HG03196 (cell line): ENCODE data around the gene SMG5.

Experiments used
- ATAC-seq: cut with Tn5 transposase; IDR thresholded peaks from one replicate; pipeline ENCODE4 v1.9.1; 2021; ENCODE audit not compliant: unreplicated experiment

The SMG5 gene

DNA sequence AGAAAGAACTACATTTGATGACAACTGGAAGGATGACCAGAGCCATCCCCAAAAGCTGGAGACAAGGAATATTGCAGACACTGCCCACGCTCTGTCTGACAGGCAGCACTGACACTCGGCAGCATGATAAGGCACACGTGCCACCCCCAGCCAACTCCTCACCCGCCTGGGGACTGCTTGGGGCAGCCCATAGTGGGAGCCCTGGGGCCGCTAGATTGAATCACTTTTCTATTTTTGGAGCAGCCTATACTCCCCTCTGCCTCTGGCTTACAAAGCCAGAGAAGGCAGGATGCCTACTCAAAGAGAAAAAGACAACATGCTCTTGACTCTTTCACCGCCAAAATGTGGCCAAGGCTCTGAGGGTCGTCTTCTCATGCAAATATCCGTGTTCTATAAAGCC is 1.3 kb downstream of the SMG5 start:
- peak; percentile 42 for ATAC-seq

GRCh38 chr1:156279837-156280236 is 2.8 kb downstream of the SMG5 start:
- ATAC-seq = no peak

DNA sequence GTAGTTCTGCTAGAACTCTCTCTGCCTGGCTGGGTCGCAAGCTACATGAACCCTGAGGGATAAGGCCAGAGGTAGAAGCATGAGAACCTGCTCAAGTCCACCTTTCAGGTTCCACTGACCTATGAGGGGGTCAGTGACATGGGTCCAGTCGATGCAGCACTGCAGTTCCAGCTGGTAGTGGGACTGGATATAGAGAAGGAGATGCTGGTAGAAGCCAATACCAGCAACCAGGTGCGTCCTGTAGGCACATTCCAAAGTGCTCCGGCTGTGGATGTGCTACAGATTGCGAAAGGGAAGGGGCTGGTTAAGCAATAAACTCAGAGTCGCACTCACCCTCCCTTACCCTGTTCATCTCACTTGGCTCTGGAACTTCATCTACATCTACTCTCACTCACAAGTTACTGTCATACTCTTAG is 5.7 kb downstream of the SMG5 start:
- no peak for ATAC-seq

DNA sequence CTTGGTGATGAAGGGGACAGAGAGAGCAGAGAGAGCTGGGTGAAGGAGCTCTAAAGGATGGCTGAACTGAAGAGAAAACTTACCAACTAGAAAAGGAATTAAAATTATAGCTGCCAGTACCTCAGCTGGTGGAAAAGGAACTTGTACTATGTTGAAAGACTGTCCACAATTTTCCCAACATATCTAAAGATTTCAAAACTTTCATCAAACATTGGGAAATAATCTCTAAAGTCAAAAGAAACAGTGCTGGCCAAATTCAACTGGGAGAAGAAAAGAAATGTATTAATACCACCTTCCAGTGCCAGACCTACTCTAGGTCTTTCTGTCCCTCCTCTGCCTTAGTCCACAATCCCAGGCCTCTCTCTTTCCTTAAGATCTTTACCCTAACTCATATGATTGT is 6.1 kb downstream of the SMG5 start:
- no peak for ATAC-seq

- ATAC-seq = no peak
These were observed 12.3 kb downstream of the SMG5 start for GRCh38 chr1:156270314-156270713.

DNA sequence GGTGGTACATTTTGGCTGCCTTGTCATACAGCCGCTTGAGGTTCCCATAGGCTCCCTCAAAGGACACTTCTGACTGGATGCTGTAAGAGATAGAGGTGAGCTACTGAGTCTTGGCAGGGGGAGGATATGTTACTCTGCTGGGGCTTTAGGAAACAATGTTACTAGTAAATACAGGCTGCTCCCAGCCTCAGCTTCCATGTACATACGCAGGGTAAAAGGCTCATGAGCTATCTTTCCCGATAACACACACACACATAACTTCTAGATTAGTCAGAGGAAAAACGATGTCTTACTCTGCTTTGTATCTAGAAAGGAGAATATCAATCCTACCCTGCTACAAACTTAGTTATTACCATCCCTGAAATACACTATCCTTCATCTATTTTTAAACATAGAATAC is 14.3 kb downstream of the SMG5 start:
- ATAC-seq = no peak

- ATAC-seq = no peak
These were observed 16.6 kb downstream of the SMG5 start for GRCh38 chr1:156266051-156266450.

DNA sequence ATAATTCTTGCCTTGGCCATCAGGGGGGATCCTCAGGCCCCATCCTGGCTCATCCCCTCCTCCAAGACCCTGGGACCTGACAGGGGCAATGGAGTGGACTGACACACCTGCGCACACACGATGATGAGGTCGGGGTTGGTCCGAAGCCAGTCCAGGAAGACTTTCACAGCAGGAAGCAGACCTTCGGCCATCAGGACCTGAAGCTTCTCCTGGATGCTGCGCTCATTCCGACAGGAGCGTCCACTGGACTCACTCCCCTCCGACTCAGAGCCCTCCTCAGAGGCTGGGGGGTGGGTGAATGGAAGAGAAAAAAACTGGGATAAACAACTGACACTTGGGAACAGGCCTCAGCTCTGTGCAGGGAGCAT is 19.4 kb downstream of the SMG5 start:
- ATAC-seq = no peak

GRCh38 chr1:156262461-156263287 is 20.0 kb downstream of the SMG5 start:
- no peak for ATAC-seq

DNA sequence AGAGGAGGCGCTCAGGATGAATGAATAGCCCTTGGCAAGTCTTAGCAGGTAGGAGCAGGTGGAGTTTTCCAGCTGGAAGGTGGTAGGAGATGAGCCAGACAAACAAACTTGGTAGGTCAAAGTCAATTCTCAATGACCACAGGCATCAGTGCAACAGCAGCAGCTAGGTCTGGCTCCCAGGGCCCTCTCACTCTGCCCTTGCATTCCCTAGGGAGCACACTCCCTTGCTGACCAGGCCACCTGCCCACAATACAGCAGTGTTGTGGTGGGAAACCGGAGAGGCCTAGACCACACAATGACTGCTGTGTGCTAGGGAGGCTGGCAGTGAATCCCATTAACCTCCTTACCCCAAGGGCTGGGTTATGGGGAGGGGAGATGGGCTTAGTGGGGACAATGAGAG is 21.7 kb downstream of the SMG5 start:
- no peak for ATAC-seq

GRCh38 chr1:156259805-156260204 is 22.8 kb downstream of the SMG5 start:
- no peak for ATAC-seq

DNA sequence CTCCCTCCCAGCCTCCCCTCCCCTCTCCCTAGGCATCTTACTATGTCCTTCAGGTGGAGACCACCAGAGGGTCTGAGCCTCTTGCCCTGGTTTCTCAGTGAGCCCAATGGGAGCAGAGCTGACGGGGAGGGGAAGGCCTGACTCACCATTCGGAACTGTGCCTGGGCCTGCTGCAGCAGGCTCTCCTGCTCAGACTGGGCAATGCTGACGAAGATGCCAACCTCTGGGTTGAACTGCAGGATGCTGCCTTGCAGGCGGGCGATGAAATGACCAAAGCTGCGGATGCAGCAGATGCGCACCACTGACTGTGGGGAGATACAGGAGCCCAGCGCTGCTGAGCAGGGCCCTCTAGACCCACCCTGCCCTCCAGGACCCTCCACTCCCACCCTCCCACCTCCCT is 23.8 kb downstream of the SMG5 start:
- no peak for ATAC-seq

DNA sequence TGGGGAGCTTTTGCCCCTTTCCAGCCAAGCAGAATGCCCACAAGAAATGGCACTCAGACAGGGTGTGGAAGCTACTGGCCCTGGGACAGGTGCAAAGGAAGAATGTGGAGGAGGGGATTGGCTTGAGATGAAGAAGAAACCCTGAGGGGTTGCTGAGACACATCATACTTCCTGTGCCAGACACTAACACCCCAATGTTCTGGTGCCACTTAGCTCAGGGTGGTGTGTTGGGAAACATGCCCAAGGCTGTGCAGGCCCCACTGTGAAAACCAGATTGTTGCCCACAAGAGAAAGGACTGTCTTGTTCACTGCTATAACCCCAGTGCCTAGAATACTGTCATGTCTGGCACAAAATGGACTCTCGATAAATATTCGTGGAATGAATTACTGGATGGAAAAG is 24.9 kb downstream of the SMG5 start:
- no peak for ATAC-seq

- ATAC-seq = no peak
These were observed 29.0 kb downstream of the SMG5 start for GRCh38 chr1:156253634-156254033.

GRCh38 chr1:156251527-156251926 is 31.1 kb downstream of the SMG5 start:
- no peak for ATAC-seq

GRCh38 chr1:156249593-156249992 is 33.0 kb downstream of the SMG5 start:
- no peak for ATAC-seq

DNA sequence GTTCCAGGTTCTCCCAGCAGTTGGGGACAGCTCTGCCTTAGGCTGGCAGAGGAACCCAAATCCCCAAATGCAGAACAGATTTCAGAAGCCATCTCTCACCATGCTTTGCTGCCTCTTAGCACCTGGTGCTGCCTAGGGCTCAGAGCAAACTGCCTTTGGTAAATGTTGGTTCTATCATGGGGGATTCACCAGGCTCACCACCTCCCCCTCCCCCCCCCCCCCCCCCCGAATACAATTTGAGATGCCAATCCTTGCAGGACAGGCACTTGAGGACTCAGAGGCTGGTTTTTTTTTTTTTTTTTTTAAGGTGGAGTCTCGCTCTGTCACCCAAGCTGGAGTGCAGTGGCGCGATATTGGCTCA is 34.3 kb downstream of the SMG5 start:
- no peak for ATAC-seq

DNA sequence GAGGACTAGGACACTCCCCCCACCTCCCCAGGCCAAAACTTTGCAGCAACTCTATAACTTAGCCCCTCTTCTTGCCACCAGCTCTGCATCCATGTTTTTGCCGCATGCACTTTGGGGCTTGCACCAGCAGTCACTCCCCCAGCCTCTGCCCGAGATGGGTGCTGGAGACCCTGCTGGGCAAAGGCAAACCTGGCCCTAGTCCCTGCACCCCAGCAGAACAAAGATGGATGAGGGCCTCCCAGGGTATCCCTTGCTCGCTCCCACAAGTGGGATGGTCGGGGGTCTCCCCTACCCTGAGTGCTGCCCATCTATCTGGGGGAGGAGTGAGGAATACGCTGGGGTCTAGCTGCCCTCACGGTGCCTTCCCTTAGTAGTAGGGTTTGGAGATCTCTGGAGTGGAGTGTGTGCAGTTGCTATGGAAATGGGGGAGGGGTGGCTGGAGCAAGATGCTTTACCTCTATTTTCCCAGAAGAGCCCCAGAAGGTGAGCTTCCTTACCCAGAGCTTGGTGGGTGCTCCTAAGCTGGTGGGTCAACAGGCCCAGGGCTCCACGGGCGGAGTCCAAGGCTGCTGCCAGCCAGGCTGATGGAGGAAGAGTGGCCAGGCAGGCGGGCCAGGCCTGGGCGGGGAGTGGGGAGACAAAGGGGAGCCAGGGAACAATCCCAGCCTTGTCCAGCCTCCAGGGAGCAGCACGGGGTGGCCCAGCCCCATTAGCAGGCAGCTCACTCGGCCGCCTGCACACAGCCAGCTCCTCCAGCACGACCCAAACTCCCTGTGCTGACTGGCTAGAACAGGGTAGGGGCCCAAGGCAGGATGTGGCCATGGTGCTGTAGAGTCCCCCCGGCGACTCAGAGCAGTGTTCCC is 34.9 kb downstream of the SMG5 start, which contains the start of gene PAQR6:
TSS of gene PAQR6 (minus strand) at position 597 of the 863 bp plus-strand sequence. CDS start 1,325 bp downstream, outside the sequence.
- ATAC-seq = no peak

- no peak for ATAC-seq
These were observed 35.7 kb downstream of the SMG5 start for GRCh38 chr1:156246781-156247459.

GRCh38 chr1:156246241-156246780 is 36.3 kb downstream of the SMG5 start:
- ATAC-seq = no peak
